HepG2 (cell line): ENCODE data around the gene NAT9. TPM values are rescaled to one million over a fixed set of nuclear protein-coding genes. Genes with fewer than 3 reads are reported as not detected.

Experiments
- DR1 ChIP-seq: sonication (generic); formaldehyde crosslinking; IDR thresholded peaks from 2 replicates; pipeline ENCODE4 v1.8.0; 2021; ENCODE audit warnings: mild to moderate bottlenecking, missing genetic modification reagents, inconsistent platforms
- HNF4A ChIP-seq: sonication (generic); formaldehyde crosslinking; IDR thresholded peaks from 2 replicates; pipeline ENCODE4 v1.4.0; 2020; ENCODE audit warnings: missing genetic modification reagents
- KDM2A ChIP-seq: sonication (generic); formaldehyde crosslinking; IDR thresholded peaks from 2 replicates; pipeline ENCODE4 v1.4.0; 2020; ENCODE audit warnings: low read depth, missing genetic modification reagents, borderline replicate concordance
- MED8 ChIP-seq: sonication (generic); formaldehyde crosslinking; IDR thresholded peaks from 2 replicates; pipeline ENCODE4 v1.8.1; 2023; ENCODE audit warnings: mild to moderate bottlenecking, missing genetic modification reagents; ENCODE audit not compliant: insufficient replicate concordance
- MEIS2 ChIP-seq: sonication (generic); formaldehyde crosslinking; IDR thresholded peaks from 2 replicates; pipeline ENCODE4 v1.9.0; 2021; ENCODE audit warnings: mild to moderate bottlenecking, missing genetic modification reagents
- MIER3 ChIP-seq: IDR thresholded peaks from 2 replicates; pipeline ENCODE4 v1.6.1; 2016; ENCODE audit warnings: missing compliant biosample characterization, borderline replicate concordance
- PHF5A ChIP-seq: IDR thresholded peaks from one replicate; pipeline ENCODE4 v1.6.1; 2018; ENCODE audit warnings: low read depth, missing genetic modification reagents; ENCODE audit not compliant: unreplicated experiment
- PHF8 ChIP-seq: sonication (generic); formaldehyde crosslinking; IDR thresholded peaks from 2 replicates; pipeline ENCODE4 v1.5.0; 2020; ENCODE audit warnings: missing genetic modification reagents
- SP140L ChIP-seq: sonication (generic); formaldehyde crosslinking; IDR thresholded peaks from 2 replicates; pipeline ENCODE4 v1.4.0; 2020; ENCODE audit warnings: missing genetic modification reagents, borderline replicate concordance
- ZNF724P ChIP-seq: sonication (generic); formaldehyde crosslinking; IDR thresholded peaks from 2 replicates; pipeline ENCODE4 v1.8.0; 2022; ENCODE audit warnings: missing genetic modification reagents, borderline replicate concordance
- ZNF773 ChIP-seq: sonication (generic); formaldehyde crosslinking; IDR thresholded peaks from 2 replicates; pipeline ENCODE4 v1.4.0; 2020; ENCODE audit warnings: missing genetic modification reagents, borderline replicate concordance
- ZNF83 ChIP-seq: sonication (generic); formaldehyde crosslinking; IDR thresholded peaks from 2 replicates; pipeline ENCODE4 v1.4.0; 2020; ENCODE audit warnings: missing genetic modification reagents, mild to moderate bottlenecking, borderline replicate concordance
- ZSCAN25 ChIP-seq: sonication (generic); formaldehyde crosslinking; IDR thresholded peaks from 2 replicates; pipeline ENCODE4 v1.8.0; 2022; ENCODE audit warnings: mild to moderate bottlenecking, missing genetic modification reagents
- polyA plus RNA-seq, 8 experiments: library from polyadenylated mRNA; depleted of rRNA in 3 of 8; stranded (reverse) in 7 of 8; unstranded in 1 of 8; fragments of >200 nt; fragmentation: Illumina TruSeq in 4 of 8; extraction: Trizol in 4 of 8; gene quantifications; 2 replicates each; pipeline versions ENCODE4 v1.2.1 to v1.2.3, GENCODE V29; 2011 to 2016; ENCODE audit warnings: low read depth in 4 of 8, missing spikeins in 1 of 8, mixed read lengths in 1 of 8; ENCODE audit not compliant: insufficient read depth in 1 of 8
- total RNA-seq, 5 experiments: library from RNA; depleted of rRNA; stranded (reverse); fragments of >200 nt; fragmentation: Illumina TruSeq; extraction: Trizol; gene quantifications; 2 replicates each; pipeline ENCODE4 v1.2.3, GENCODE V29; 2016; ENCODE audit warnings: low read depth in 1 of 5
- TF ChIP-seq, protein P1 (sequence below): sonication (generic); formaldehyde crosslinking; IDR thresholded peaks from 2 replicates; pipeline ENCODE4 v1.5.1; 2020; ENCODE audit warnings: missing genetic modification reagents, mild to moderate bottlenecking, borderline replicate concordance
- TF ChIP-seq, protein P2 (sequence below): sonication (generic); formaldehyde crosslinking; IDR thresholded peaks from 2 replicates; pipeline ENCODE4 v1.8.0; 2023; ENCODE audit warnings: mild to moderate bottlenecking, missing genetic modification reagents
- TF ChIP-seq, protein P3 (sequence below): sonication (generic); formaldehyde crosslinking; IDR thresholded peaks from 2 replicates; pipeline ENCODE4 v1.4.0; 2020; ENCODE audit warnings: missing genetic modification reagents
- TF ChIP-seq, protein P4 (sequence below): IDR thresholded peaks from 2 replicates; pipeline ENCODE4 v1.6.1; 2012; ENCODE audit warnings: low read depth, low read length, improper control_type of control experiment

The NAT9 gene
- total and polyA plus RNA-seq, 2 of the 13 experiments (the other 11 are each of a cell fraction or from before 2014, with no cell fraction given): 39.7 to 44.2 TPM

DNA sequence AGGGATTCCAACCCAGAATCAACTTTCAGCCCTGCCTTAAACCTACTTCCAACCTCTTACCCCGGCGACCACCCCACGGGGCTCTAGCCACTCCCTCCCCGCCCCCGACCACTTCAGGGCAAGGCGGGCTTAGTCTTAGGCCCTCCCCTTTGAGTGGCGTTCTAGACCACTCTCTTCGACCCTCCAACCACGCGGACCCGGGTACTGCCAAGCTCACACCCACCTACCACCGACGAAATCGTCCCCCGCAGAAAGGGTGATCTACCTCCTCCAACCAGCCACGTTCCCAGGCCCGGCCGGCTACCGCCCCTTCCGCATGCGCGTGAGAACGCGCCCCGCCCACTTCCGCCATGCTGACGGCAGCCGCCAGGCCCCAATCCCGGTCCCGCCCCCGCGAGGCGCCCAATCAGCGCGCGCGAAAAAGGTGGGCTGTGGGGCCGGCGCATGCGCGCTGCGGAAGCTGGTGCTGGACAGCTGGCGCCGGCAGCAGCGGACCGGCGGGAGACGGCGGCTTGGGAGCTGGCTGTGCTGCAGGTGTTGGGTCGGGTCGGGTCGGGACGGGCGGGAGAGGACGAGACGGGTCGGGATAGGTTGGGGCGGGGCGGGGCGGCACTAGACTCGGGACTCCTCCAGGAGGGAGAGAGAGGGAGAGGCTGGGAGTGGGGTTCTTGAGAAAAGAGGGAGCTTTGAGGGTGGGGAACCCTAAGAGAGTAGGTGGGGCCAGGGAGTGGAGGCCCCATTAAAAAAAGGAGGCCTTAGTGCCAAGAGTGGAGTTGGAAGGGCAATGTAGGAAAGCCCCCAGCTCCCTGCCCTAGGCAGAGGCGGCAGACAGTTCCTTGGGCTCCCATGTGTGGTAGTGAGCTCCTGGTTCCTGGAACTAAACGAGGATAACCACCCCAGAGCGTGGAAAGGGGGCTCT is at the start of gene NAT9 (continued):
- TF ChIP-seq, protein P1, sequence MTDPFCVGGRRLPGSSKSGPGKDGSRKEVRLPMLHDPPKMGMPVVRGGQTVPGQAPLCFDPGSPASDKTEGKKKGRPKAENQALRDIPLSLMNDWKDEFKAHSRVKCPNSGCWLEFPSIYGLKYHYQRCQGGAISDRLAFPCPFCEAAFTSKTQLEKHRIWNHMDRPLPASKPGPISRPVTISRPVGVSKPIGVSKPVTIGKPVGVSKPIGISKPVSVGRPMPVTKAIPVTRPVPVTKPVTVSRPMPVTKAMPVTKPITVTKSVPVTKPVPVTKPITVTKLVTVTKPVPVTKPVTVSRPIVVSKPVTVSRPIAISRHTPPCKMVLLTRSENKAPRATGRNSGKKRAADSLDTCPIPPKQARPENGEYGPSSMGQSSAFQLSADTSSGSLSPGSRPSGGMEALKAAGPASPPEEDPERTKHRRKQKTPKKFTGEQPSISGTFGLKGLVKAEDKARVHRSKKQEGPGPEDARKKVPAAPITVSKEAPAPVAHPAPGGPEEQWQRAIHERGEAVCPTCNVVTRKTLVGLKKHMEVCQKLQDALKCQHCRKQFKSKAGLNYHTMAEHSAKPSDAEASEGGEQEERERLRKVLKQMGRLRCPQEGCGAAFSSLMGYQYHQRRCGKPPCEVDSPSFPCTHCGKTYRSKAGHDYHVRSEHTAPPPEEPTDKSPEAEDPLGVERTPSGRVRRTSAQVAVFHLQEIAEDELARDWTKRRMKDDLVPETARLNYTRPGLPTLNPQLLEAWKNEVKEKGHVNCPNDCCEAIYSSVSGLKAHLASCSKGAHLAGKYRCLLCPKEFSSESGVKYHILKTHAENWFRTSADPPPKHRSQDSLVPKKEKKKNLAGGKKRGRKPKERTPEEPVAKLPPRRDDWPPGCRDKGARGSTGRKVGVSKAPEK (CRISPR knock-in tag): no peak
- TF ChIP-seq ZSCAN25 (CRISPR knock-in tag): no peak
- no peak for TF ChIP-seq PHF5A (CRISPR knock-in tag)
- no peak for TF ChIP-seq HNF4A (CRISPR knock-in tag)
- TF ChIP-seq ZNF773 (CRISPR knock-in tag): no peak
- TF ChIP-seq, protein P2, sequence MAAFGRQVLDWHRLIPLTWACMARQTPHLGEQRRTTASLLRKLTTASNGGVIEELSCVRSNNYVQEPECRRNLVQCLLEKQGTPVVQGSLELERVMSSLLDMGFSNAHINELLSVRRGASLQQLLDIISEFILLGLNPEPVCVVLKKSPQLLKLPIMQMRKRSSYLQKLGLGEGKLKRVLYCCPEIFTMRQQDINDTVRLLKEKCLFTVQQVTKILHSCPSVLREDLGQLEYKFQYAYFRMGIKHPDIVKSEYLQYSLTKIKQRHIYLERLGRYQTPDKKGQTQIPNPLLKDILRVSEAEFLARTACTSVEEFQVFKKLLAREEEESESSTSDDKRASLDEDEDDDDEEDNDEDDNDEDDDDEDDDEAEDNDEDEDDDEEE (CRISPR knock-in tag): peak; percentile 55; the same call in 1 of the 2 replicates
- no peak for TF ChIP-seq SP140L (CRISPR knock-in tag)
- TF ChIP-seq KDM2A (CRISPR knock-in tag): peak; percentile 67; the same call in 1 of the 2 replicates
- TF ChIP-seq MED8 (CRISPR knock-in tag): no peak
- peak; percentile 38; the same call in 1 of the 2 replicates for TF ChIP-seq MIER3
- TF ChIP-seq DR1 (CRISPR knock-in tag): peak; percentile 82
- peak; percentile 78 for TF ChIP-seq PHF8
- TF ChIP-seq, protein P3, sequence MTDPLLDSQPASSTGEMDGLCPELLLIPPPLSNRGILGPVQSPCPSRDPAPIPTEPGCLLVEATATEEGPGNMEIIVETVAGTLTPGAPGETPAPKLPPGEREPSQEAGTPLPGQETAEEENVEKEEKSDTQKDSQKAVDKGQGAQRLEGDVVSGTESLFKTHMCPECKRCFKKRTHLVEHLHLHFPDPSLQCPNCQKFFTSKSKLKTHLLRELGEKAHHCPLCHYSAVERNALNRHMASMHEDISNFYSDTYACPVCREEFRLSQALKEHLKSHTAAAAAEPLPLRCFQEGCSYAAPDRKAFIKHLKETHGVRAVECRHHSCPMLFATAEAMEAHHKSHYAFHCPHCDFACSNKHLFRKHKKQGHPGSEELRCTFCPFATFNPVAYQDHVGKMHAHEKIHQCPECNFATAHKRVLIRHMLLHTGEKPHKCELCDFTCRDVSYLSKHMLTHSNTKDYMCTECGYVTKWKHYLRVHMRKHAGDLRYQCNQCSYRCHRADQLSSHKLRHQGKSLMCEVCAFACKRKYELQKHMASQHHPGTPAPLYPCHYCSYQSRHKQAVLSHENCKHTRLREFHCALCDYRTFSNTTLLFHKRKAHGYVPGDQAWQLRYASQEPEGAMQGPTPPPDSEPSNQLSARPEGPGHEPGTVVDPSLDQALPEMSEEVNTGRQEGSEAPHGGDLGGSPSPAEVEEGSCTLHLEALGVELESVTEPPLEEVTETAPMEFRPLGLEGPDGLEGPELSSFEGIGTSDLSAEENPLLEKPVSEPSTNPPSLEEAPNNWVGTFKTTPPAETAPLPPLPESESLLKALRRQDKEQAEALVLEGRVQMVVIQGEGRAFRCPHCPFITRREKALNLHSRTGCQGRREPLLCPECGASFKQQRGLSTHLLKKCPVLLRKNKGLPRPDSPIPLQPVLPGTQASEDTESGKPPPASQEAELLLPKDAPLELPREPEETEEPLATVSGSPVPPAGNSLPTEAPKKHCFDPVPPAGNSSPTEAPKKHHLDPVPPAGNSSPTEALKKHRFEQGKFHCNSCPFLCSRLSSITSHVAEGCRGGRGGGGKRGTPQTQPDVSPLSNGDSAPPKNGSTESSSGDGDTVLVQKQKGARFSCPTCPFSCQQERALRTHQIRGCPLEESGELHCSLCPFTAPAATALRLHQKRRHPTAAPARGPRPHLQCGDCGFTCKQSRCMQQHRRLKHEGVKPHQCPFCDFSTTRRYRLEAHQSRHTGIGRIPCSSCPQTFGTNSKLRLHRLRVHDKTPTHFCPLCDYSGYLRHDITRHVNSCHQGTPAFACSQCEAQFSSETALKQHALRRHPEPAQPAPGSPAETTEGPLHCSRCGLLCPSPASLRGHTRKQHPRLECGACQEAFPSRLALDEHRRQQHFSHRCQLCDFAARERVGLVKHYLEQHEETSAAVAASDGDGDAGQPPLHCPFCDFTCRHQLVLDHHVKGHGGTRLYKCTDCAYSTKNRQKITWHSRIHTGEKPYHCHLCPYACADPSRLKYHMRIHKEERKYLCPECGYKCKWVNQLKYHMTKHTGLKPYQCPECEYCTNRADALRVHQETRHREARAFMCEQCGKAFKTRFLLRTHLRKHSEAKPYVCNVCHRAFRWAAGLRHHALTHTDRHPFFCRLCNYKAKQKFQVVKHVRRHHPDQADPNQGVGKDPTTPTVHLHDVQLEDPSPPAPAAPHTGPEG: no peak
- TF ChIP-seq MEIS2 (CRISPR knock-in tag): no peak
- TF ChIP-seq, protein P4, sequence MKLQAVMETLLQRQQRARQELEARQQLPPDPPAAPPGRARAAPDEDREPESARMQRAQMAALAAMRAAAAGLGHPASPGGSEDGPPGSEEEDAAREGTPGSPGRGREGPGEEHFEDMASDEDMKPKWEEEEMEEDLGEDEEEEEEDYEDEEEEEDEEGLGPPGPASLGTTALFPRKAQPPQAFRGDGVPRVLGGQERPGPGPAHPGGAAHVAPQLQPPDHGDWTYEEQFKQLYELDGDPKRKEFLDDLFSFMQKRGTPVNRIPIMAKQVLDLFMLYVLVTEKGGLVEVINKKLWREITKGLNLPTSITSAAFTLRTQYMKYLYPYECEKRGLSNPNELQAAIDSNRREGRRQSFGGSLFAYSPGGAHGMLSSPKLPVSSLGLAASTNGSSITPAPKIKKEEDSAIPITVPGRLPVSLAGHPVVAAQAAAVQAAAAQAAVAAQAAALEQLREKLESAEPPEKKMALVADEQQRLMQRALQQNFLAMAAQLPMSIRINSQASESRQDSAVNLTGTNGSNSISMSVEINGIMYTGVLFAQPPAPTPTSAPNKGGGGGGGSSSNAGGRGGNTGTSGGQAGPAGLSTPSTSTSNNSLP: no peak
- TF ChIP-seq ZNF83 (CRISPR knock-in tag): no peak
- peak; percentile 76; the same call in 1 of the 2 replicates for TF ChIP-seq ZNF724P (CRISPR knock-in tag)
